Kidney glomerular epithelial cell (primary cell): ENCODE data around the gene DYRK4.
A peak's percentile ranks its signal among the peaks of the same experiment; 100 is the strongest.
"Not testable (repeated sequence)": the region's sequence is repeated elsewhere in the genome, so short reads cannot be mapped to it uniquely, and the experiment has no call there.

ENCODE experiments used
- DNase-seq: peaks from one replicate; lab custom pipeline; 2025; lab: John Stamatoyannopoulos, UW

Gene DYRK4

GRCh38 chr12:4562034-4562657 is at the start of gene DYRK4:
Gene DYRK4 (plus strand): TSS chr12:4562208. CDS start chr12:4562246, 38 bp downstream.
- peak; percentile 40 for DNase-seq

GRCh38 chr12:4518106-4518728 is 43.8 kb upstream of the DYRK4 start:
- DNase-seq, result peak; percentile 6

GRCh38 chr12:4523443-4523842 is 38.6 kb upstream of the DYRK4 start:
- DNase-seq, result not testable (repeated sequence)

GRCh38 chr12:4526923-4527546 is 35.0 kb upstream of the DYRK4 start:
- peak; percentile 34 for DNase-seq

- DNase-seq, result no peak
These were observed 31.8 kb upstream of the DYRK4 start for GRCh38 chr12:4530160-4530559.

GRCh38 chr12:4530982-4531586 is 30.9 kb upstream of the DYRK4 start:
- no peak for DNase-seq

GRCh38 chr12:4535092-4535491 is 26.9 kb upstream of the DYRK4 start:
- DNase-seq, result no peak

- DNase-seq, result no peak
These were observed 26.1 kb upstream of the DYRK4 start for GRCh38 chr12:4535871-4536270.

GRCh38 chr12:4538207-4539160 is 23.5 kb upstream of the DYRK4 start, which contains the start of gene RAD51AP1:
Gene RAD51AP1 (plus strand): TSS chr12:4538890. CDS start chr12:4538940, 50 bp downstream.
- peak; percentile 95 for DNase-seq

- no peak for DNase-seq
These were observed 22.7 kb upstream of the DYRK4 start for GRCh38 chr12:4539167-4539870.

- no peak for DNase-seq
These were observed 21.8 kb upstream of the DYRK4 start for GRCh38 chr12:4540170-4540569.

- no peak for DNase-seq
These were observed 21.4 kb upstream of the DYRK4 start for GRCh38 chr12:4540638-4541037.

GRCh38 chr12:4545195-4545594 is 16.8 kb upstream of the DYRK4 start:
- DNase-seq, result no peak

GRCh38 chr12:4552191-4552590 is 9.8 kb upstream of the DYRK4 start:
- no peak for DNase-seq

GRCh38 chr12:4553943-4554342 is 8.1 kb upstream of the DYRK4 start:
- DNase-seq, result no peak

- no peak for DNase-seq
These were observed 6.2 kb upstream of the DYRK4 start for GRCh38 chr12:4555804-4556203.

GRCh38 chr12:4556735-4557530 is 5.1 kb upstream of the DYRK4 start:
- no peak for DNase-seq

GRCh38 chr12:4557586-4557985 is 4.4 kb upstream of the DYRK4 start:
- DNase-seq, result no peak

GRCh38 chr12:4558171-4558570 is 3.8 kb upstream of the DYRK4 start:
- DNase-seq, result no peak

- no peak for DNase-seq
These were observed 1.3 kb downstream of the DYRK4 start for GRCh38 chr12:4563336-4563735.
